NCI-H69 (cell line): ENCODE data around the gene PDGFD.

Experiments
- DNase-seq: peaks from one replicate; lab custom pipeline; 2025; lab: John Stamatoyannopoulos, UW

The PDGFD gene

DNA sequence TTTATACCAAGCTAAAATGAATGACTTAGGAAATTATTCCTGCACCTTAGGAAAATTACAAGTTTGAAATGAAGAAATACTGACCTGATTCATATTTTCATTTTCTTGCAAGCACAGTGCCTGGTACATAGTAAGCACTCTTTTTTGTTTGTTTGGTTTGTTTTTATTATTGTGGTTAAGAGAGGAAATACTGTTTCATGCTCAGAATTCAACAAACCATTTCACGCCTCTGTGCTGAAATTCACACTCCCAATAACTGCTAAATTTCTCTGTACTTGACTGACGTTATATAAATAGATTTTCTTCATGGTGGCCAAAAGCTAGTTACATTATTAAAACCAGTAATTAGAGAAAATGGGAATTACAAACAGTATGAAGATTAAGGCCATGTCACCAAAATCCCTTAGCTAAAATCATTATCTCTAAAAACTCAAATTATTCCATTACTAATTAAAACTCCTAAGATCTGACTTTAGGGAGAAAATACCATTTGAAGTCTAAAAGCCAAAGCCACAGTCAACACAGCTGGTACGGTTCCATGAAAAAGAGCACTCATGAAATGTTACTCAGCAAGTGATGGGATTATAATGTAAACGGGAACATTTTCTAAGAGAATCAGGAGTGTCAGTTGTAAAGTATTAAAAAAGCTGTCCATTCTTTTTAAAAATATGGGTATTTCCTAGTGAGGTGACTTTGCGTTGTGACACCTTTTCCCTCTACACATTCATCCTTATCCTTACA lies 205.3 kb downstream of the PDGFD start:
- DNase-seq = no peak

DNA sequence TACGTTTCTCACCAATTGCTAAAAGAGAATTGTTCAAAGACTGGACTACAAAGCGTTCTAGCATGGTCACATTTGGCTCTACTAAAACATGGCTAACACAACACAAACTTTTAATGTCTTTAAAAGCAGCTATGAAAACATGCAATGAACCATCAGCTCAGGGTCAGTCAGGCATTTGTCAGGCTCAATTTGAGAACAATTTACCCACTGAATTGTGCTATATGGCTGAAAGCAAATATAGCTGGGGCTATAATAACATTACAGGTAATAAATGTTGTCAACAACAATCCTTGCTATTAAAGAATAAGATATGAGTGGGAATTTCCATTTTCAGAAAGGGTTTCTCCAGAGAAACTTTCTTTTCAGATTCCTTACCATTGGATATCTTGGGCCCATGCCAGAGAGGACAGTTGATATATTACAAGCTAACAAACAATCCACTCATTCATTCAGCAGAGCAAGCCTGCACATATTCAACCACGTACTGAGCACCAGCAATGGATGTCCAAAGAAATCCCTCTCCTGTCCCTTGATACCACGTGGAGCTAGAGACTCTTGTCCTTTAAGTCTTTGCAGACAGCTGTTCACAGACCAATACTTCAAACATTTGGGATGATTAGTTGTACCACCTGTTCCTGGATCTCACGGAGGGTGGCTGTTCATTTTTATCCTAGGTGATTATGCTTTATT lies 210.0 kb downstream of the PDGFD start:
- DNase-seq = peak; percentile 97

DNA sequence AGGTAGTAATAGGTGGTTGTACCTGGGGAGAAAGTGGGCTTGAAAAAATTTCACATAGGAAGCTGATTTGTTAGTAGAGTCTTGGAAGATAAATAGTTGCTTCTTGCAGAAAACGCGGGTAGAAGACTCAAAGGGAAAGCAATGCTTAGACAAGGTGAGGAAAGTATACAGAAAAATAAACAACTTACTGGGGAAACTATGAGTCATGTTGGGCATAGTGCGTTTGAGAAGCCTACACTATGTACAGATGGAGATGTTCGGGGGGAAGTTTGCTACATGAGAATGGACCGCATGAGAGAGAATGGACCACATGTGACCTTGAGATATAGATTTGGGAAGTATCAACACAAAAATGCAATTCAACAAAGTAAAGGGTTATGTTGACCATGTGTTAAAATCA lies 214.2 kb downstream of the PDGFD start:
- DNase-seq = no peak

DNA sequence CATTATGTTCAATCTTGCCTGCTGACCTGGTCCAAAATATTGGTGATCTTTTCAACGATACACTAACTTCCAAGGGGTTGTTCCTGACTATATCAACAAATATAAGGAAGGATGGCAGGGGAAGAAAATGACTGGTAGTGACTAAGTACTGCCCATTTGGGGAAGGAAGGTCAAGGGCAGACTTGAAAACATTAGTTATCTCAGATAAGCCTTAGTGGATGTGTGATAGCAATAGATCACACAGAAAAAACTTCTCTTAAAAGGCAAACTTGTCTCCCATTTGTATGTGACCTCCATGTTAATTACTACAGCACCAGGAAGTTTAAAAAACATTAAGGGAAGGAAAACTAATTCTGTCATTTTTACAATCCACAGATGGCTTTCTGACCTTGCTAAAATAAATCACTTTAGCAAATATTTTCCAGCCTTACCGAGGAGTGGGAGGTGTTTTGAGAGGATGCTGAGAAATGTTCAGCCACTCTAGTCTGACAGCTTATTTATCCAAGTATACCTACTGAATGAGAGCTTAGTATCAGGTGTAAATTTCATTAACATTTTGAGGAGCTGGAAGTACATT lies 215.7 kb downstream of the PDGFD start:
- no peak for DNase-seq

DNA sequence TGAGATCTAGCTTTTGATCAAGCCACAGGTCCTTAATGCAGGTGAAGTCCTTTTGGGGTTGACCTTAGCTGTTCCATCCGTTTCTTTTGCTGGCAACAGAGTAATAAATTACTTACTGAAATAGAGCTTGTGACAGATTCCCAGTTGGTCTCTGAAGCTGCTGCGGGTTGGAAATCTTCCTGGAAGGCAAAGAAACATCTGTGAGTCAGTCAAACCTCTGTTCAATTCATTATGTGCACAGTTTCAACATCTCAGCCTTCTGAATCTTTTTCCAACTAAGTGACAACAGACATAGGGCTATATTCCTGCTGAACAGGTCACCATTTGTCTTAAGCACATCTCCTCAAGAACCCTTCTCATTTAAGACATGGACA lies 216.4 kb downstream of the PDGFD start:
- DNase-seq = peak; percentile 19

DNA sequence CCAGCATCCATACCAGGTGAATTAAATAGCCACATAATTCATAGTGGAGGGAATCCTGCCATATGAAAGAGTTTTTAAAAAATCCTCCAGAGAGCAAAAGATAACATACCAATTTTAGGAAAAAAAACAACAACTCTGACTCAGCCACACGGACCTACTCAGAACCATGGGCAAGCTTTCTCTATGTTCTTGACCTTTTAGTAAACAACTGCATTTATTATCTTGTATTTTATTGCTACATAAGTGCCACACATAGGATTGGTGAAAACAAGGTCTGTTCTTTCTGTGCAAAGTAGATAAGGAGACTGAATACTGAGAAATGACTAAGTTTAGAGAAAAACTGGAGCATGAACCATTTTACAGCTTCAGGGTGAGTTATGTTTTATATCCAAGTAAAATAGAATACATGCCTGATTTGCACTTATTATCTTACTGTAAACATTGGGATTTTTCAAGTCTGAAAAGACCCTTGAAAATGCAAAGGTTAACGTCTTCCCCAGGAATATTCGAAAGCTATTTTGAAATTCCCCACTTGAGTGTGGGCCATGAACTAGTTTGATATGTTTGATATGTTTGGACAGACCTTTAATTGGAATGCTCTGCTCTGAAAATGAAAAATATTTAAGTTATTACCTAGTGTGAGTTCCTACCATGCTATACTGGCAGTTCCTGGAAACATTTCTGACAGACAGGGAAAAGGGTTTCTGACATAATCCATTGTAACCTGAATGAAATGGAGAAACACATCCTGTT lies 217.0 kb downstream of the PDGFD start:
- no peak for DNase-seq

DNA sequence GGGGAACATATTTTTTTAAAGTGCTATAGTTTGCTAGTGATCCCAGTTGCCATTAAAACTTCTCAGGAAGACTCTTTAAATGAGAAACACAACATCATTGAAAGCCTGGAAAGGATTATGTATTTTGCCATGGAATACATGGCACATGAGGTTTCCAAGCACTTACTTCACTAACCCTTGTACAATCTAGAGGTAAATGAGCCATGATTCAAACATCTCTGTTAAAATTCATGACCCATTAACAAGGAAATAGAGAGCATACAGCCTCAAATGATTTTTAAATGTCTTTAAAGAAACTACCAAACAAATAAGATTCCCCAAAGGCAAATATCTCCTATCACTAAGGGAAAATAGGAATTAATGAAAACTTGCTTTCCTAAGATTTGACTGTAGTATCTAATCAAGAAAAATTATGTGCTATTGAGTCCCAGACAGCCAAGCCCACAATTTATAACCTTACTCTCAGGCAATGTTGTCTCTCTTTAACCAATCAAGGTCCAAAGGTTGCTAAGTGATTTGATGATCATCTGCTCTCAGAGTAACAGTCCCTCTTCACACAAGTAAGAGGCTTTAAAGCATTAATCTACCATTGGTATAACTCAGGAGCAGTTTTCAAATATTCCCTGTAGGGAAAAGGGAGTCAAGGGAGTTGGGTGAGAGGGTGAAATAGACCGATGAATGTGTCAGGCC lies 219.6 kb downstream of the PDGFD start:
- peak; percentile 6 for DNase-seq

DNA sequence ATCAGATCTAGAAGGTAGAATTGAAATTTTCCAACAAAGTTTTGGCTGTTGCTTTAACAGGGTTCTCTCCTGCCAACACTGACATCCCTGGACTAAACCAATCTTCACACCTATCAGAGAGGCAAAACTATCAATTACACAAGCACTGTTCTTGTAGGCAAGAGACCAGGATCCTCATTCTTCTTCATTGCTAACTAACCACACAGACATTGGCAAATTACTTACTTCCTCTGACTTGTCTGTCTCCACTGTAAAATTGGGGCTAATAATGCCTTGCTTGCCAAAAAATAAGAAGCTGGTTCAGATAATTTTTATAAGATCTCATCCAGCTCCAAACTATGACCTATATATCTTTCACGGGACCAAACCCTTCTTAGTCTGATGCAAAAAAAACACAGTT lies 221.3 kb downstream of the PDGFD start:
- DNase-seq = no peak

DNA sequence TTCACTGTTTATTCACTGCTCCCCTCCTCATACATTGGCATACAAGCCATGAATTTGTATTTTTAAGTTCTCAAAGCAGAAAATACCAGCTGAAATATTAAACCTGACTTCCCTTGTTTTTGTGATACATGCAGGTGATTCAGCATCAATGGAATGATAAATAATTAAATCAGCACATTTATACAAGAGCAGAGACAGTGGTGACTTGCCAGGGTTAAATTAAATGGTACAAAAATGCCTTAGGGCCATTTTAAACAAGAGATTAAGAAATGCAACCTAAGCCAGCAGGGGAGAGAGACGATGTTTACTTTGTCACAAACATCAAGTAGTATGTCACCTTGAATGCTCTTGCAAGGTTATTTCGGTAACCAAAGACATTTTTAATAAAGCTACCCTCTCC lies 223.4 kb downstream of the PDGFD start:
- peak; percentile 68 for DNase-seq

DNA sequence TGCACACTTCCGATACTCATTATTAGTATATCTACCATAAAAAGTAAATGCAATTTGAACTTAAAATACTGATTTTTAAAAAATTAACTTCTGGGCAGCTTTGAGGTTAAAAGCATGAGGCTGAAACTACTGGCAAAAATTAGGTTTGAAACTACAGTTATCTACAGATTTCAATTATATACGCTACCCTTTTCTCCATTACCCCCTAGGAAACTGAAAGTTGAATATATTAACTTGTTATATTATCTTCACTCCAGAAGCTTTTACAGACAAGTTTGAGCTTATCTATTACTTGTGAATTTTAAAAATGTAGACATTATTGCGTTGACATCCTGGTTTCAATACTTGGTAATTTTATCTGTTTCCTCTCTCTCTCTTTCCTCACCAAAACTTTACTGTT lies 224.3 kb downstream of the PDGFD start:
- DNase-seq = no peak

DNA sequence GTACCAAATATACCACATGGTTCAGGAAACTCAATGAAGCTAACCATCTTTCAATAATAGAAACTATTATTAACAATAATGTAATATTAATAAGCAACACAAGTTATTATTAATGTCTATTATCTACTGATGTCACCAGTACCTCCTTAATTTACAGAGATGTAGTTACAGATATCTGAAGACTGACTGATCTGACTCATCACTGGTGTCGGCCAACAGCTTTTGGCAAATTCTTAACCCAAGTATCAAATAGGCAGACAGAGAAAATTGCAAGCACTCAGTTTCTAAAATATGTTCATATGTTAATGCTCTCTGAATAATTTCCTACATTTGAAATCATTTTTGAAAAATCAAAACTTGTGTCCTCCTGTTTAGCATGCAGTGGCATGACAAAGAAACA lies 227.9 kb downstream of the PDGFD start:
- DNase-seq = no peak

DNA sequence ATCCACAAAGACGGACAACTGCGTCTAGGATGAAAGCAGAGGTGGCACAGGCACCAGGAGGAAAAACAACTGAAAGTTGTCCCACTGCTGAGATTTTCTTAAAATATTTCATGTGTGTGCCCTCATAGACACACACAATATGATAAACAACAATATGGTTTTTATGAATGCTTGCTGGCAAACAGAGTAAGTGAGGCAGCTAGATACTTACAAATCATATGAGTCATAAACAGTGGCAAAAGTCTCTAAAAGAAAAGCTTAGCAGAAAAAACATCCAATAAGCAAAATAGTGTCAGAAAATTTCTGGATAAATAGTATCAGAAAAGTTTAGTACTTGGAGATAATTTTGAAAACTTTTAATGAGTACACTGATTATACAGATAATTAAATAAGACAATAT lies 228.7 kb downstream of the PDGFD start:
- DNase-seq = no peak

DNA sequence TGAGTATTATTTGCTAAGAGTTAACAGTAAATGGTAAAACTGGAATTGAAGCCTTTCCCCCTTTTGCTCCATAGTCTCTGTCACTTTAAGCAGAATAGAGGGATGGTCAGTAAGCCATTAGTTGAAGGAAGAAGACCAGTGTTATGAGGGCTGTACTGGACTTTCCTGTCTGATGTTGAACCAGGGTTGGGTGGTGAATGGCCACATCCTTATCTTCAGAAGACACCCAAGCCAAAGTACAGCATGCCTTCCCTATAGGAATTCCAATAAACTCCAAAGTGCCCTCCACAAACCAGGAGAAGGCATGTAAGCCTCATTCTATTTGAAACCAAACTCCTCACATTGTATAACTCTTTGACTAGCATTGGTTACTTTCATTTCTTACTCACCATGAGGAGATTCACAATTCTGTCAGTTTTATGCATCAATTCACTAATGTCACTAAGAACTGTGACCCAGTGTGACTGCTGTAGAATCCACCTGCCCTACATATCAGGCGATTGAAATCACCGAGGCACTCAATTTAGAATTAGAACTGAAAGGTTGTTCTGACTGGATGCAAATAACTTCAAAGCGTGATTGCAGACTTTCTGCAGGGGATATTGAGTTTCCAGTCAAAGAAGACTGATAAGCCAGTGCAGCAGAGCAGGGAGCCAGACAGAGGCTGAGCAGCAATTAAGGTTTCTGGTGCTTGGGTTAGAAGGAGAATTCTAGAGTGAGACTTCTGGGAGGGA lies 234.6 kb downstream of the PDGFD start:
- no peak for DNase-seq

DNA sequence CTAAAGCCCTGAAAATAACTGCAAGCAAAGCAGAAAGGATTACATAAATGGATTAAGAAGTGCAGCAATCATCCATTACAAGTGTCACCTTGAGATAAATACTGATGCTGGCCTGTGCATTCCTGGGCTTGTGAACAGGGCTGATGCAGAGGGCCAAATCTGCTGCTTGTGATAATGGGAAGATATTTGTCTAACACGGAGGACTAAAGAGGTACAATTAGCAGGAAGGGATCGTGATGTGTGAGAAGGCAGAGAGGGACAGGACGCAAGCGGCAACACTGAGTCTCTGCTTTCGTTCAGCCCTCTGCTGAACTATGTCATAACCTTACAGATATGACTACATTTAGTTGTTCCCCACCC lies 235.2 kb downstream of the PDGFD start:
- no peak for DNase-seq

DNA sequence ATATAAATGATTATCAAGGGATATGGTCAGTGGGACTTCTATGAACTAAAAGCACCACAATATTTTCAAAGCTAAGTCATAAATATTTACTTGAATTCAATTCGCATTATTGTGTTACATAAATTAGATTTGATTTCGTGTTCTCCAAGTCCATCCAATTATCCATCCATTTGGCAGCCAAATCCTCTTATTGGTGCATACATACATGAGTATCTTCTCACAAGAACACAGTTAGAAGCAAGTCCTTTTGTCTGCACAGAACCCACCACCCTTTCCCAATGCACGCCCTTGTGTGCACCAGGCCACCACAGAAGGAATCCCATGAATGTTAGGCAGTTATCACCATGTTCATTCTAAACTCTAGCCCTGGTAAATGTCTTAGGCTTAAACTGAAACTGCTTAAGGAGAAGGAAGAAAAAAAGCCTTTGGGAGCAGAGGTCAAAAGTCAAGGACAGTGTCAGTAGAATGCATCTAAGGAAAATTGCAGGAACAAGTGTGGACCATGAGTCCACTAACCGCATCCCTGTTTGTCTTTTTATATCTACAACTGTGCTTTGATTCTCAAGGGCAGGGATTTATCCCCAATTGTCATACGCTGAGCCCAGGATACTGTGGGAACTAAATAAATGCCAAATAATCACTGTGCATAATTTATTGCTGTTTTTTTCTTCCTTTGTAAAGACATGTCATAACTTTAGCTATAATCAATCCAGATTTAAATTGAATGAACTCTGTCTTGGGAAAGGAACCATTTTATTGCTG lies 235.7 kb downstream of the PDGFD start:
- DNase-seq = no peak

DNA sequence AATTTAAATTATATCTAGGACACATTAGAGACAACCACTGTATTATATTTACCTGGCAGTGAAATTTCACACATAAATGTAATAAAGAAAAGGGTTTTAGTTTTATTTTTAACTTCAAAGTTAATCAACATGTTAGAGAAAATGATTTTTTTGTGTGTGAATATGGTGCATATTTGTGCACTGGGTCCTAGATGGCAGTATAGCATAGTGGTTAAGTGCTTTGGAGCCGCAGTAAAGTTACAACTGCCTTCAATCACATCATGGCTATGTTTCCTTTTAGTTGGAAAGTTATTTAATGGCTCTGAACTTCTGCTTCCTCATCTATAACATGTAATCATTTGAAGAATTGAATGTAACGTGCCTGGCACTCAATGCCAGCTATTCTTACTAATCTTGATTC lies 236.4 kb downstream of the PDGFD start:
- DNase-seq = peak; percentile 61

DNA sequence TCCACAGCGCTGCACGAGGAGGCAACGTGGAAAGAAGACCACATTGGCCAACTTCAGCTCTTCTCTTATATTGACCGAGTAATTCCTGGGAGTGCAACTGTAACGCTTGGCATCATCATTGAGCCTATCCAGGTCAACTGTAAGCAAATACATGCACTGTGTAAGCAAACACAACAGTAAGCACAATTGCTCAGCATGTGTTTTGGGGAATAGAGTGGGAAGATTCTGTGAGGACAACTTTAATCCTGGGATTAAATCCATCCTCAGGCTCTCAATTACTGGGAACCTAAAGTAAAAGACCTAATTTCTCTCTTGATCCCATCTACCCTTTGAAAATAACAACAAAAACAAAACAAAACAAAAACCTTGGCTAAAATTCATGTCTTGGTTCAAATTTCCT lies 237.0 kb downstream of the PDGFD start:
- peak; percentile 76 for DNase-seq

DNA sequence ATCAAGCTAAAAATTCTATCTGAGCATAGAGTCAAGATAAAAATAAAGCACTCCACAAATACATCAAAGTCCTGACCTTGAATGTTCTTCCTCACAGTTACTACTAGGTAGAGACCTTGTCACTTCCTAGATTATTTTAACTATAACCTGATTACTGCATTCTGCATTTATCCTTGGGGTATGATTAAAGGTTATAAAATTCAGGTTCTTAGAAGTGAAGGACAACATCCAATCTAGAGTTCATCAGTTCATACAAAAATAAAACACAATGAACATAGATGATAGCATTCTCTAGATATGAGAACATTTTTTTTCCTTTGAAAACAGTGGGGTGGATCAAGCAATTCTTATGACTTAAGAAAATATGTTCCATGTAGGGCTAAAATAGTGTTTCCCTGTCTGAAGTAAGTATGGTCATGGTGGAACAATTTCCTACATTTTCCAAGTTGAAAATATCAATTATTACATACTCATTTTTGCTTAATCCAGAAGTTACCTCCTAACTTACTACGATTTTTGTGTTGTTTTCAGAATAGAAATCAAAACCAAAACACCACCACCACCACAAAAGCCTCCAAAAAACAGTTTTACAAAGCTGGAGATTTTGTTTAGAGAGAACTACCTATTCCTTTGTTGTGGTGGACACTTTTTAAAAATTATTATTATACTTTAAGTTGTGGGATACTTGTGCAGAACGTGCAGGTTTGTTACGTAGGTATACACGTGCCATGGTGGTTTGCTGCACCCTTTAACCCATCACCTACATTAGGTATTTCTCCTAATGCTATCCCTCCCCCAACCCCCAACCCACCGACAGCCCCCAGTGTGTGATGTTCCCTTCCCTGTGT lies 239.6 kb downstream of the PDGFD start:
- no peak for DNase-seq

DNA sequence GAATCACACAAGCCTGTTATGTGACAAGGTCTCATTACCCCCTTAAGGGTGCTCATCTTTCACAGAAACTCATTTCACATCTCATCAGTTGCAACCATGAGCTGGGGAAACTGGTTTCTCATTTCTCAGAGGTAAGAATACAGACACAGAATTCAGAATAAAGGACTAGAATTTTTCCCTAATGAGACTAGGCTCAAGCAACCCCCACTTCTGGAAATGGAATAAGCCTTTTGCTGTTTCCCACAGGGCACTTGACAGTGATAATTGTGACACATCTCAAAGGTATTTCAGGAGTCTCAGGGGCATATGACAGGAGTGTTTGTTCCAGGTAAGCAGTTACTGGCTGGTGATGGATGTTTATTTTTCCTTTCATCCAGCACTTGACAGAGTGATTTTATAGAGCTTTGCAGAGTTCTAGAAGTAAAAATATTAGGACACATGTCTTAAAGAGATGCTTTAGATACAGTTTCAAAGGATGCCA lies 240.5 kb downstream of the PDGFD start:
- DNase-seq = peak; percentile 50

DNA sequence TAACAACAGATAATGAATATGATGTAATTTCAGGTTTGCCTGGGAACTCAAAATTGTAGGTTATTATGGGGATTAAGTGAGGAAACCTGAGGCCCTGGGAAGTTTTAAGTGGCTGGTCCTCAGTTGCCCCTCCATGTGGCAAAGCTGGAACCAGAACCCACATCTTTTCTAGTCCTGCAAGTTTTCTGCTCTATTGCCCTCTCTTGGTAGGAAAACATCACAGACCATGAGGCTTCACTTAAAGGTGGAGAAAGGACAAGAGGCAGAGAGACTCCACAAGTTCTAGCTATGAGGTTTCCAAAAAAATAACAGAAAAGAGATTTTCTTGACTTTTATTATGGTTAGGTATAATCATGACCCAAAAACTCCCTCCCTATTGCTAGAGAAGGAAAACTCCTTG lies 243.0 kb downstream of the PDGFD start:
- DNase-seq = peak; percentile 28
